Neural cell (in vitro differentiated cells): ENCODE data around the gene LHB.

ENCODE experiments used
- EZH2 ChIP-seq: fragments of 200-600, 300-800 bp; shearing (Covaris generic), sonication (generic); IDR thresholded peaks from 2 replicates; pipeline ENCODE4 v1.6.1; 2014; ENCODE audit warnings: antibody characterized with exemption, low read length, borderline replicate concordance, mild to moderate bottlenecking; ENCODE audit not compliant: insufficient read depth, poor library complexity, severe bottlenecking
- POLR2AphosphoS5 ChIP-seq: IDR thresholded peaks from 2 replicates; pipeline ENCODE4 v1.6.1; 2012
- RAD21 ChIP-seq: fragments of 450-650 bp; conservative IDR thresholded peaks from 2 replicates; pipeline ENCODE4 v1.6.1; 2014; ENCODE audit warnings: antibody characterized with exemption, mild to moderate bottlenecking, moderate library complexity
- TAF1 ChIP-seq: IDR thresholded peaks from 2 replicates; pipeline ENCODE4 v1.6.1; 2012; ENCODE audit warnings: low read depth
- TF ChIP-seq, protein P1 (sequence below): IDR thresholded peaks from 2 replicates; pipeline ENCODE4 v1.6.1; 2012; ENCODE audit warnings: borderline replicate concordance
- TF ChIP-seq, protein P2 (sequence below): fragments of 450-650 bp; IDR thresholded peaks from 2 replicates; pipeline ENCODE4 v1.5.1; 2014; ENCODE audit warnings: antibody characterized with exemption, mild to moderate bottlenecking, moderate library complexity; ENCODE audit not compliant: poor library complexity, severe bottlenecking

DNA sequence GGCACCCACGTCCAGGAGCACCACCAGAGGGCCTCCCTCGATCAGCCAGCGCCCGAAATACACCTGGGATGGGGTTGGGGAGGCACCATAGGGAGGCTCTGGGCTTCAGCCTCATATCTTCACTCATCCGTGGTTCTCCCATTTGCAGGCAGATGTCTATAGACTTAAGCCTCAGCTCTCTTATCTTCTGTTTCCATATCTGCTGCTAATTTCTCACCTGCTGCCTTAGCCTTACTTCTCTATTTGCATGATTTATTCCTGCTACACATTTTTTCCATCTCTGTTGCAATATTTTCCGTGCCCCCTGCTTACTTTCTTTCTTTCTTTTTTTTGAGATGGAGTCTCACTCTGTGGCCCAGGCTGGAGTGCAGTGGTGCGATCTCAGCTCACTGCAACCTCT, 29.6 kb downstream of the LHB start:
- TF ChIP-seq POLR2AphosphoS5 (no peak), EZH2 (no peak), RAD21 (no peak), TAF1 (no peak)
- TF ChIP-seq, protein P1, sequence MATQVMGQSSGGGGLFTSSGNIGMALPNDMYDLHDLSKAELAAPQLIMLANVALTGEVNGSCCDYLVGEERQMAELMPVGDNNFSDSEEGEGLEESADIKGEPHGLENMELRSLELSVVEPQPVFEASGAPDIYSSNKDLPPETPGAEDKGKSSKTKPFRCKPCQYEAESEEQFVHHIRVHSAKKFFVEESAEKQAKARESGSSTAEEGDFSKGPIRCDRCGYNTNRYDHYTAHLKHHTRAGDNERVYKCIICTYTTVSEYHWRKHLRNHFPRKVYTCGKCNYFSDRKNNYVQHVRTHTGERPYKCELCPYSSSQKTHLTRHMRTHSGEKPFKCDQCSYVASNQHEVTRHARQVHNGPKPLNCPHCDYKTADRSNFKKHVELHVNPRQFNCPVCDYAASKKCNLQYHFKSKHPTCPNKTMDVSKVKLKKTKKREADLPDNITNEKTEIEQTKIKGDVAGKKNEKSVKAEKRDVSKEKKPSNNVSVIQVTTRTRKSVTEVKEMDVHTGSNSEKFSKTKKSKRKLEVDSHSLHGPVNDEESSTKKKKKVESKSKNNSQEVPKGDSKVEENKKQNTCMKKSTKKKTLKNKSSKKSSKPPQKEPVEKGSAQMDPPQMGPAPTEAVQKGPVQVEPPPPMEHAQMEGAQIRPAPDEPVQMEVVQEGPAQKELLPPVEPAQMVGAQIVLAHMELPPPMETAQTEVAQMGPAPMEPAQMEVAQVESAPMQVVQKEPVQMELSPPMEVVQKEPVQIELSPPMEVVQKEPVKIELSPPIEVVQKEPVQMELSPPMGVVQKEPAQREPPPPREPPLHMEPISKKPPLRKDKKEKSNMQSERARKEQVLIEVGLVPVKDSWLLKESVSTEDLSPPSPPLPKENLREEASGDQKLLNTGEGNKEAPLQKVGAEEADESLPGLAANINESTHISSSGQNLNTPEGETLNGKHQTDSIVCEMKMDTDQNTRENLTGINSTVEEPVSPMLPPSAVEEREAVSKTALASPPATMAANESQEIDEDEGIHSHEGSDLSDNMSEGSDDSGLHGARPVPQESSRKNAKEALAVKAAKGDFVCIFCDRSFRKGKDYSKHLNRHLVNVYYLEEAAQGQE: no peak
- TF ChIP-seq, protein P2, sequence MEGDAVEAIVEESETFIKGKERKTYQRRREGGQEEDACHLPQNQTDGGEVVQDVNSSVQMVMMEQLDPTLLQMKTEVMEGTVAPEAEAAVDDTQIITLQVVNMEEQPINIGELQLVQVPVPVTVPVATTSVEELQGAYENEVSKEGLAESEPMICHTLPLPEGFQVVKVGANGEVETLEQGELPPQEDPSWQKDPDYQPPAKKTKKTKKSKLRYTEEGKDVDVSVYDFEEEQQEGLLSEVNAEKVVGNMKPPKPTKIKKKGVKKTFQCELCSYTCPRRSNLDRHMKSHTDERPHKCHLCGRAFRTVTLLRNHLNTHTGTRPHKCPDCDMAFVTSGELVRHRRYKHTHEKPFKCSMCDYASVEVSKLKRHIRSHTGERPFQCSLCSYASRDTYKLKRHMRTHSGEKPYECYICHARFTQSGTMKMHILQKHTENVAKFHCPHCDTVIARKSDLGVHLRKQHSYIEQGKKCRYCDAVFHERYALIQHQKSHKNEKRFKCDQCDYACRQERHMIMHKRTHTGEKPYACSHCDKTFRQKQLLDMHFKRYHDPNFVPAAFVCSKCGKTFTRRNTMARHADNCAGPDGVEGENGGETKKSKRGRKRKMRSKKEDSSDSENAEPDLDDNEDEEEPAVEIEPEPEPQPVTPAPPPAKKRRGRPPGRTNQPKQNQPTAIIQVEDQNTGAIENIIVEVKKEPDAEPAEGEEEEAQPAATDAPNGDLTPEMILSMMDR: no peak
